Lung microvascular endothelial cell (primary cell): ENCODE data around the gene ZMIZ2. TPM values are rescaled to one million over a fixed set of nuclear protein-coding genes. Genes with fewer than 3 reads are reported as not detected.
A peak's percentile ranks its signal among the peaks of the same experiment; 100 is the strongest.
"Not testable (repeated sequence)": the region's sequence is repeated elsewhere in the genome, so short reads cannot be mapped to it uniquely, and the experiment has no call there.

ENCODE experiments used
- DNase-seq, 2 donors: peaks; one replicate each; pipeline versions ENCODE4 v3.0.0 to v3.0.0-alpha.2; 2010; ENCODE audit warnings: low read depth in 2 of 2
- total RNA-seq: library from RNA; depleted of rRNA; stranded (reverse); fragments of >200 nt; gene quantifications from 2 replicates; pipeline ENCODE4 v1.2.1, GENCODE V29; 2014

ZMIZ2 gene
- total RNA-seq, 1 donor from 2014 or later, result 7.9 TPM

- DNase-seq, result no peak
These were observed 20.7 kb upstream of the ZMIZ2 start for GRCh38 chr7:44727937-44728262.

- peak; percentile 31 to 43 for DNase-seq
These were observed 18.6 kb upstream of the ZMIZ2 start for GRCh38 chr7:44729949-44730590.

GRCh38 chr7:44732971-44733370, 15.7 kb upstream of the ZMIZ2 start:
- not testable (repeated sequence) for DNase-seq

GRCh38 chr7:44733708-44734481, 14.8 kb upstream of the ZMIZ2 start:
- peak in 1 of 2 donors; percentile 68 for DNase-seq

- peak; percentile 42 to 97 for DNase-seq
These were observed 13.1 kb upstream of the ZMIZ2 start for GRCh38 chr7:44735403-44736165.

- no peak for DNase-seq
These were observed 11.8 kb upstream of the ZMIZ2 start for GRCh38 chr7:44736896-44737295.

- DNase-seq, result no peak
These were observed 10.5 kb upstream of the ZMIZ2 start for GRCh38 chr7:44738051-44738723.

GRCh38 chr7:44738876-44739665, 9.6 kb upstream of the ZMIZ2 start:
- DNase-seq, result no peak

- DNase-seq, result no peak
These were observed 8.6 kb upstream of the ZMIZ2 start for GRCh38 chr7:44740055-44740454.

GRCh38 chr7:44743750-44744149, 4.9 kb upstream of the ZMIZ2 start:
- DNase-seq, result no peak

GRCh38 chr7:44748948-44749731, 493 bp downstream of the ZMIZ2 start:
- DNase-seq, result no peak

- no peak for DNase-seq
These were observed 1.3 kb downstream of the ZMIZ2 start for GRCh38 chr7:44749992-44750391.

GRCh38 chr7:44750424-44750823, 1.8 kb downstream of the ZMIZ2 start:
- DNase-seq, result no peak

- DNase-seq, result no peak
These were observed 2.4 kb downstream of the ZMIZ2 start for GRCh38 chr7:44750921-44751571.

- DNase-seq, result no peak
These were observed 4.2 kb downstream of the ZMIZ2 start for GRCh38 chr7:44752822-44753221.

- DNase-seq, result no peak
These were observed 6.4 kb downstream of the ZMIZ2 start for GRCh38 chr7:44754802-44755697.

- peak in 1 of 2 donors; percentile 41 for DNase-seq
These were observed 7.3 kb downstream of the ZMIZ2 start for GRCh38 chr7:44755698-44756627.

GRCh38 chr7:44756904-44757303, 8.3 kb downstream of the ZMIZ2 start:
- DNase-seq, result no peak
